Chondrocyte (in vitro differentiated cells): ENCODE data around the gene PCDHA13. TPM values are rescaled to one million over a fixed set of nuclear protein-coding genes. Genes with fewer than 3 reads are reported as not detected.
"Not testable (repeated sequence)": the region's sequence is repeated elsewhere in the genome, so short reads cannot be mapped to it uniquely, and the experiment has no call there.

Source experiments
- DNase-seq: peaks from one replicate; pipeline ENCODE4 v3.0.0; 2021; ENCODE audit warnings: mixed read lengths, low spot score
- H3K27ac Mint-ChIP-seq: one replicate; pipeline ENCODE4 v1.8.0; 2021; ENCODE audit warnings: mild to moderate bottlenecking, moderate library complexity, mixed read lengths; ENCODE audit not compliant: unreplicated experiment
- H3K27me3 Mint-ChIP-seq: 2 replicates; pipeline ENCODE4 v1.8.0; 2021; ENCODE audit warnings: low read depth, mixed read lengths
- H3K36me3 Mint-ChIP-seq: 2 replicates; pipeline ENCODE4 v1.8.0; 2021; ENCODE audit warnings: low read depth, mixed read lengths
- H3K4me1 Mint-ChIP-seq: 2 replicates; pipeline ENCODE4 v1.8.0; 2021; ENCODE audit warnings: low read depth, mild to moderate bottlenecking, mixed read lengths
- H3K4me3 Mint-ChIP-seq: one replicate; pipeline ENCODE4 v1.8.0; 2021; ENCODE audit warnings: mild to moderate bottlenecking, moderate library complexity, mixed read lengths; ENCODE audit not compliant: unreplicated experiment
- H3K9me3 Mint-ChIP-seq: 2 replicates; pipeline ENCODE4 v1.8.0; 2021; ENCODE audit warnings: low read depth, mixed read lengths
- total RNA-seq: library from RNA; stranded (reverse); gene quantifications from 3 replicates; pipeline ENCODE4 v1.2.1, GENCODE V29; 2021
- TF ChIP-seq, protein P1 (sequence below): fragments of 200-600 bp; sonication (generic); IDR thresholded peaks from 2 replicates; pipeline ENCODE4 v1.5.0; 2021; ENCODE audit warnings: antibody characterized with exemption, mild to moderate bottlenecking, moderate library complexity

Gene PCDHA13
- total RNA-seq, 1 donor from 2014 or later: 1.3 TPM

GRCh38 chr5:140870221-140871201 is 11.4 kb upstream of the PCDHA13 start:
- DNase-seq: peak; percentile 90
- Mint-ChIP-seq H3K27ac (no peak overlapping the region), H3K27me3 (no peaks in the 10 kb centered on the region), H3K4me3 (no peak overlapping the region), H3K4me1 (peaks cover 20% of the 10 kb centered on the region), H3K36me3 (peaks cover 4% of the 10 kb centered on the region), H3K9me3 (no peaks in the 10 kb centered on the region)
- TF ChIP-seq, protein P1, sequence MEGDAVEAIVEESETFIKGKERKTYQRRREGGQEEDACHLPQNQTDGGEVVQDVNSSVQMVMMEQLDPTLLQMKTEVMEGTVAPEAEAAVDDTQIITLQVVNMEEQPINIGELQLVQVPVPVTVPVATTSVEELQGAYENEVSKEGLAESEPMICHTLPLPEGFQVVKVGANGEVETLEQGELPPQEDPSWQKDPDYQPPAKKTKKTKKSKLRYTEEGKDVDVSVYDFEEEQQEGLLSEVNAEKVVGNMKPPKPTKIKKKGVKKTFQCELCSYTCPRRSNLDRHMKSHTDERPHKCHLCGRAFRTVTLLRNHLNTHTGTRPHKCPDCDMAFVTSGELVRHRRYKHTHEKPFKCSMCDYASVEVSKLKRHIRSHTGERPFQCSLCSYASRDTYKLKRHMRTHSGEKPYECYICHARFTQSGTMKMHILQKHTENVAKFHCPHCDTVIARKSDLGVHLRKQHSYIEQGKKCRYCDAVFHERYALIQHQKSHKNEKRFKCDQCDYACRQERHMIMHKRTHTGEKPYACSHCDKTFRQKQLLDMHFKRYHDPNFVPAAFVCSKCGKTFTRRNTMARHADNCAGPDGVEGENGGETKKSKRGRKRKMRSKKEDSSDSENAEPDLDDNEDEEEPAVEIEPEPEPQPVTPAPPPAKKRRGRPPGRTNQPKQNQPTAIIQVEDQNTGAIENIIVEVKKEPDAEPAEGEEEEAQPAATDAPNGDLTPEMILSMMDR: no peak

- no peaks in the 10 kb centered on the region for H3K27me3 Mint-ChIP-seq
- peak within 1 kb of the TSS; percentile 91 for H3K27ac Mint-ChIP-seq
- H3K4me3 Mint-ChIP-seq: peak within 1 kb of the TSS; percentile 90
- TF ChIP-seq, protein P1: peak; percentile 76
- peaks cover 32% of the 10 kb centered on the region for H3K4me1 Mint-ChIP-seq
- peaks cover 5% of the 10 kb centered on the region for H3K9me3 Mint-ChIP-seq
- no peak for DNase-seq
- peaks cover 13% of the 10 kb centered on the region for H3K36me3 Mint-ChIP-seq
Observed at GRCh38 chr5:140875085-140876065, 6.5 kb upstream of the PCDHA13 start, which contains the start of gene PCDHA12. TSS of gene PCDHA12 (plus strand) at chr5:140875308. CDS start at chr5:140875473, 165 bp downstream.

- not testable (repeated sequence) for H3K4me3 Mint-ChIP-seq, DNase-seq, H3K27me3 Mint-ChIP-seq
- Mint-ChIP-seq H3K36me3 (peaks cover 22% of the 10 kb centered on the region), H3K27ac (peak overlapping the region; percentile 5), H3K9me3 (peaks cover 12% of the 10 kb centered on the region), H3K4me1 (peaks cover 31% of the 10 kb centered on the region)
Observed at GRCh38 chr5:140876541-140877261, 5.2 kb upstream of the PCDHA13 start.

DNA sequence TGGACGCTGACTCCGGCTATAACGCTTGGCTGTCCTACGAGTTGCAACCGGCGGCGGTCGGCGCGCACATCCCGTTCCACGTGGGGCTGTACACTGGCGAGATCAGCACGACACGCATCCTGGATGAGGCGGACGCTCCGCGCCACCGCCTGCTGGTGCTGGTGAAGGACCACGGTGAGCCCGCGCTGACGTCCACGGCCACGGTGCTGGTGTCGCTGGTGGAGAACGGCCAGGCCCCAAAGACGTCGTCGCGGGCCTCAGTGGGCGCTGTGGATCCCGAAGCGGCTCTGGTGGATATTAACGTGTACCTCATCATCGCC is 4.7 kb upstream of the PCDHA13 start:
- DNase-seq: peak; percentile 87
- Mint-ChIP-seq H3K27ac (no peak overlapping the region), H3K4me3 (no peak overlapping the region), H3K27me3 (no peaks in the 10 kb centered on the region), H3K36me3 (peaks cover 25% of the 10 kb centered on the region), H3K4me1 (peaks cover 28% of the 10 kb centered on the region), H3K9me3 (peaks cover 13% of the 10 kb centered on the region)
- TF ChIP-seq, protein P1: no peak

- TF ChIP-seq, protein P1: peak; percentile 44
- peaks cover 9% of the 10 kb centered on the region for H3K4me1 Mint-ChIP-seq
- H3K9me3 Mint-ChIP-seq: peaks cover 15% of the 10 kb centered on the region
- no peak overlapping the region for H3K4me3 Mint-ChIP-seq
- no peak for DNase-seq
- H3K27me3 Mint-ChIP-seq: no peaks in the 10 kb centered on the region
- peaks cover 28% of the 10 kb centered on the region for H3K36me3 Mint-ChIP-seq
- H3K27ac Mint-ChIP-seq: no peak overlapping the region
Observed at GRCh38 chr5:140882591-140882899, 621 bp downstream of the PCDHA13 start.
